GM12864 (cell line): ENCODE measurements around the gene FAM98B.
A peak's percentile ranks its signal among the peaks of the same experiment; 100 is the strongest.
"Not testable (repeated sequence)": the region's sequence is repeated elsewhere in the genome, so short reads cannot be mapped to it uniquely, and the experiment has no call there.

Source experiments
- DNase-seq: peaks from one replicate; pipeline ENCODE4 v3.0.0-alpha.2; 2011; ENCODE audit warnings: low read depth
- H3K4me3 ChIP-seq: 2 replicates; pipeline ENCODE4 v1.5.1; 2011; ENCODE audit warnings: mild to moderate bottlenecking, low read depth, low read length, control low read depth
- TF ChIP-seq, protein P1 (sequence below): IDR thresholded peaks from 2 replicates; pipeline ENCODE4 v1.5.1; 2011; ENCODE audit warnings: low read depth, mild to moderate bottlenecking, moderate library complexity, low read length, control low read depth, inconsistent platforms; ENCODE audit errors: missing control alignments

The FAM98B gene

DNA sequence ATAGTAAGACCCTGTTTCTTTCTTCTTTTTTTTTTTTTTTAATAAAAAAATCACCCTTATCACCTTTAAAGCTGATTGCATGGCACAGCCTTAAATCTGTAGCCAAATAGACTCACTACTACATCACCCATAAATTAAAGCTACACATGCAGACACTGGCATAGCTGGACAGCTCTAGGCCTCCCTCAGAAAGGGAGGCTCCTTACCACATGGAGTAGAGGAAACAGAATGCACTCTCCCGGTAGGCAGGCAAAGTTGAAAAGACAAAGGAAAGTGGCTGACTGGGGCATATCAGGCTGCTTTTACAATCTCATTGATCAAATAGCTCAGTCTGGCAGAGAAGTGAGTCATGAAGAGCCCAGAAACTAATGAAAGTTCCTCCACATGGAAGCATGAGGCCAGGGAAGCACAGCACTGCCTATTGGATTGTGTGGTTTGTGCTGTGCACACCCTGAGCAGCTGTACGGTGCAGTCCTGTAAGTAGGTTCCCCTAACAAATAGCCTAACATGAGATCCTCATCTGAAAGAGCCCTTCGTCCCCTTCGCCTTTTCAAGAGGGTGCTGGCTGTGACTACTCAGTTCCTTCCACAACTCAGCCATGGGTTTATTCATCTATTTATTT lies 32.7 kb upstream of the FAM98B start:
- TF ChIP-seq, protein P1, sequence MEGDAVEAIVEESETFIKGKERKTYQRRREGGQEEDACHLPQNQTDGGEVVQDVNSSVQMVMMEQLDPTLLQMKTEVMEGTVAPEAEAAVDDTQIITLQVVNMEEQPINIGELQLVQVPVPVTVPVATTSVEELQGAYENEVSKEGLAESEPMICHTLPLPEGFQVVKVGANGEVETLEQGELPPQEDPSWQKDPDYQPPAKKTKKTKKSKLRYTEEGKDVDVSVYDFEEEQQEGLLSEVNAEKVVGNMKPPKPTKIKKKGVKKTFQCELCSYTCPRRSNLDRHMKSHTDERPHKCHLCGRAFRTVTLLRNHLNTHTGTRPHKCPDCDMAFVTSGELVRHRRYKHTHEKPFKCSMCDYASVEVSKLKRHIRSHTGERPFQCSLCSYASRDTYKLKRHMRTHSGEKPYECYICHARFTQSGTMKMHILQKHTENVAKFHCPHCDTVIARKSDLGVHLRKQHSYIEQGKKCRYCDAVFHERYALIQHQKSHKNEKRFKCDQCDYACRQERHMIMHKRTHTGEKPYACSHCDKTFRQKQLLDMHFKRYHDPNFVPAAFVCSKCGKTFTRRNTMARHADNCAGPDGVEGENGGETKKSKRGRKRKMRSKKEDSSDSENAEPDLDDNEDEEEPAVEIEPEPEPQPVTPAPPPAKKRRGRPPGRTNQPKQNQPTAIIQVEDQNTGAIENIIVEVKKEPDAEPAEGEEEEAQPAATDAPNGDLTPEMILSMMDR = no peak
- DNase-seq = no peak

DNA sequence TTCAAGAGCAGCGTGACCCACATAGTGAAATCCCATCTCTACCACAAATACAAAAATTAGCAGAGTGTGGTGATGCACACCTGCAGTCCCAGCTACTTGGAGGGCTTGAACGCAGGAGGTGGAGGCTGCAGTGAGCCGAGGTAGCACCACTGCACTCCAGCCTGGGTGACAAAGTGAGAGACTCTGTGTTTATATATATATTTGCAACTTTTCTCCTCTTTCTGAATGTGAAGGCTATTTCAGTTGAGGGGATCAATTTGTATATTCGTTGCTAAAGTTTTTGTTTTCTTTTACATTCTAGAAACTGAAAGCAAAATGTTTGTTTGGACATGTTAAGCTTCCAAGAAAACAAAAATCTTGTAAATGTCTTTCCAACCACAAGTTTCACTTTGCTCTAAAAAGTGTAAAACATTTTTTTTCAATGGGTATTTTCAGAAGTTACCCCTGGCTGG lies 29.8 kb upstream of the FAM98B start:
- TF ChIP-seq, protein P1 = no peak
- peak overlapping the region; percentile 10; the same call in 1 of the 2 replicates for H3K4me3 ChIP-seq
- peak; percentile 25 for DNase-seq

More for the DNA sequence above, 32.7 kb upstream of the FAM98B start:
- H3K4me3 ChIP-seq = no peak overlapping the region

DNA sequence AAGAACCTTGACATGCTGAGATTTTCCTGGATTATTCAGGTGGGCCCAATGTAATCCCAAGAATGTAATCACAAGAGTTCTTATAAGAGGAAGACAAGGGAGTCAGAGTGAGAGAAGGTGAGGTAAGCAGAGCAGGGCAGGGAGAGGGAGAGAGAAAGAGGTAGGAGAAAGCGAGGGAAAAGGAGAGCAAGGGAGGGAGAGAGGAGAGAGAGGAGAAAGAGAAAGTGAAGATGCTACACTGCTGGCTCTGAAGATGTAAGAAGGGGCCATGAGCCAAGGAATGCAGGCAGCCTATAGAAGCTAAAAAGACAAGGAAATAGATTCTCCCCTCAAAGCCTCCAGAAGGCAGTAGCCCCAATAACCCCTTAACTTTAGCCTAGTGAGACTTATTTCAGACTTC lies 28.7 kb upstream of the FAM98B start:
- TF ChIP-seq, protein P1 = no peak
- no peak overlapping the region for H3K4me3 ChIP-seq
- no peak for DNase-seq

DNA sequence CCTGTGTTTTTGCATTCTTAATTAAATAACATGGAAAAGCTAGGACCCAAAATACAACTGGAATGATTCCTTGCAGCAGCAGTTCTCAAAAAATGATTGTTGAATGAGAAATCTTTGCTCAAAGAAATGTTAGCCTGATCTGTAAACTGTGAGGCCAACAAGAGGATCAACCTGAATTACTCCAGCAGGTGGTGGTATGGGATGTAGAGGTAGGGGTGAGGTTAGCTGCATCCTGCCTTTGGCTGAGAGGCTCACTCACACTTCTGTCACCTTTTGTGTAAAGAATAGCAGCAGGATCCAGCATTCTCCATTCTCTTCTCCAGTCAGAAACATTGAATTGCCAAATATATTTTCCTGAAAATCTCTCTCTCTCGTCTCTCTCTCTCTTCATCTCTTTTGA lies 26.5 kb upstream of the FAM98B start:
- DNase-seq = no peak
- TF ChIP-seq, protein P1 = peak; percentile 2

DNA sequence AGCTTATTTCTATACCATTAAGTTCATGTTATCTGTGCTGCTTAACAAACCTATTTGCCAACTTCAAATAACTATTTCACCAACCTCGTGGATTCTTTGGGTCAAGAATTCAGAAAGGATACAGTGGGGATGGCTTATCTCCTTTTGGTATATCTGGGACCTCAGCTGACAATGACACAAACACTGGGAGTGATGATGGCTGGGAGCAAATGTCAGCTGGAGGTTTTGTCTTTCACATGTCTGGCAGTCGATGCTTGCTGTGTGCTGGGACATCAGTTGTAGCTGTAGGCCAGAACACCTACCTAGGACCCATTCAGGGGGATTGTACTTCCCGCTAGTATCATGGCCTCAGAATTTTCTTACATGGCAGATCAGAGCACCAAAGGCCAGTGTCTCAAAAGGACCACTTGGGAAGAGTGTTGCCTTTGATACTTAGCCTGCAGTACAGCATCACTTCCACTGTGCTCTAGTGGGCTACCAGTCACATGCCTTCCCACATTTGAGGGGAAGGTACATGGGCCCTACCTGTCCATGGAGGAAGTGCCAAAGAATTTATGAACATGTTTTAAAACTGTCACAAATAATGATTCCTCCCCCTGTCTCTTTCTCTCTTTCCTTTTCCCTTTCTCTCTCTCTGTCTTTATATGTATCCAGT lies 23.7 kb upstream of the FAM98B start:
- TF ChIP-seq, protein P1 = no peak
- no peak for DNase-seq
- no peak overlapping the region for H3K4me3 ChIP-seq

More for the DNA sequence above, 26.5 kb upstream of the FAM98B start:
- no peak overlapping the region for H3K4me3 ChIP-seq

DNA sequence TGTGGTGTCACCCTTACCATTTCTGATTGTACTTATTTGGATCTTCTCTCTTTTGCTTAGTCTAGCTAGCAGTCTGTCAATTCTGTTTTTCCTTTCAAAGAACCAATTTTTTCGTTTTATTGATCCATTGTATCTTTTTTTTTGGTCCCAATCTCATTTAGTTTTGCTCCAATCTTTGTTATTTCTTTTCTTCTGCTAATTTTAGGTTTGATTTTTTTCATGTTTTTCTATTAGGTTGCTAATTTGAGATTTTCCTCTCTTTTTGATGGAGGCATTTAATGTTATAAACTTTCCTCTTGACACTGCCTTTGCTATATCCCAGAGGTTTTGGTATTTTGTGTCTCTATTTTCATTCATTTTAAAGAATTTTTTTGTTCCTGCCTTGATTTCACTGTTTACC lies 16.9 kb upstream of the FAM98B start:
- TF ChIP-seq, protein P1 = no peak
- no peak for DNase-seq
- no peak overlapping the region for H3K4me3 ChIP-seq

DNA sequence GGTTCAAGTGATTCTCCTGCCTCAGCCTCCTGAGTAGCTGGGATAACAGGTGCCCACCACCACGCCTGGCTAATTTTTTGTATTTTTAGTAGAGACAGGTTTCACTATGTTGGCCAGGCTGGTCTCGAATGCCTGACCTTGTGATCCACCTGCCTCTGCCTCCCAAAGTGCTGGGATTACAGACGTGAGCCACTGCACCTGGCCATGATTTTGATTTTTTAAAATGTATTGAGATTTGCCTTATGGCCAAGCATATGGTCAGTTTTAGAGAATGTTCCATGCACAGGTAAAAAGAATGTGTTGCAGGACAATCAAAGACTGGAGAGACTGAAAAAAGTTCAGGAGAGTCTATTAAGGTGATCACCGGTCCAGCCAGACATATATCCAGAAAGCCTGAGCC lies 16.3 kb upstream of the FAM98B start:
- H3K4me3 ChIP-seq, DNase-seq: not testable (repeated sequence)
